OCI-LY7 (cell line): Measurements from ENCODE around the gene HOXC9.

Experiments used
- CTCF ChIP-seq: fragments of 200-600 bp; sonication (generic); conservative IDR thresholded peaks from 2 replicates; pipeline ENCODE4 v1.5.1; 2014; ENCODE audit warnings: mild to moderate bottlenecking, antibody characterized with exemption, low read length, moderate library complexity, mixed read lengths
- EZH2phosphoT487 ChIP-seq: fragments of 200-600 bp; sonication (generic); IDR thresholded peaks from 2 replicates; pipeline ENCODE4 v1.6.1; 2018; ENCODE audit warnings: low read depth, borderline replicate concordance, mild to moderate bottlenecking, mixed run types, antibody characterized with exemption, low read length, moderate library complexity, mixed read lengths

- TF ChIP-seq CTCF (no peak), EZH2phosphoT487 (no peak)
Measured at GRCh38 chr12:54019924-54020590, 20.1 kb downstream of the HOXC9 start.
